ENCODE results near the gene DUSP9.

Gene DUSP9

DNA sequence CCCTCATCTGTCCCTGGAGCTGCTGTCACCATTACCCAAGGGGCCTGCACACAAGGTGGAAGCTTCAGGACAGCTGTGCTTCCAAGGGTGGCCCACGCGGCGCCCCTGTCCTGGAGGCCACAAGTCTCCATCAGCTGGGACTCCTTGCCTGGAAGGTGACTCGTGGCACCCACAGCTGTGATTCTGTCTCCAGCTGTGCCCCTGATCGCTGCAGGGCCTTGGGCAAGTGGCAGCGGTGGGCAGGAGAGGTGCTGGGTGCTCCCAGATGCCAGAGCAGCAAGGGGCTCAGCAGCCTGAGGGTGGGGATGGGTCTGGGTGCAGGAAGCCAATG is 9.0 kb upstream of the DUSP9 start:
- H3K4me3 ChIP-seq (ENCODE audit: low read depth, low read length), result no peak overlapping the region
- TF ChIP-seq, protein P1, sequence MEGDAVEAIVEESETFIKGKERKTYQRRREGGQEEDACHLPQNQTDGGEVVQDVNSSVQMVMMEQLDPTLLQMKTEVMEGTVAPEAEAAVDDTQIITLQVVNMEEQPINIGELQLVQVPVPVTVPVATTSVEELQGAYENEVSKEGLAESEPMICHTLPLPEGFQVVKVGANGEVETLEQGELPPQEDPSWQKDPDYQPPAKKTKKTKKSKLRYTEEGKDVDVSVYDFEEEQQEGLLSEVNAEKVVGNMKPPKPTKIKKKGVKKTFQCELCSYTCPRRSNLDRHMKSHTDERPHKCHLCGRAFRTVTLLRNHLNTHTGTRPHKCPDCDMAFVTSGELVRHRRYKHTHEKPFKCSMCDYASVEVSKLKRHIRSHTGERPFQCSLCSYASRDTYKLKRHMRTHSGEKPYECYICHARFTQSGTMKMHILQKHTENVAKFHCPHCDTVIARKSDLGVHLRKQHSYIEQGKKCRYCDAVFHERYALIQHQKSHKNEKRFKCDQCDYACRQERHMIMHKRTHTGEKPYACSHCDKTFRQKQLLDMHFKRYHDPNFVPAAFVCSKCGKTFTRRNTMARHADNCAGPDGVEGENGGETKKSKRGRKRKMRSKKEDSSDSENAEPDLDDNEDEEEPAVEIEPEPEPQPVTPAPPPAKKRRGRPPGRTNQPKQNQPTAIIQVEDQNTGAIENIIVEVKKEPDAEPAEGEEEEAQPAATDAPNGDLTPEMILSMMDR (IDR thresholded peaks at IDR 0.05; ENCODE audit: low read depth, low read length), result no peak

GRCh38 chrX:153638436-153639176 is 8.4 kb upstream of the DUSP9 start:
- TF ChIP-seq, protein P1 (IDR thresholded peaks at IDR 0.05; ENCODE audit: low read depth, low read length), result no peak
- no peak overlapping the region for H3K4me3 ChIP-seq (ENCODE audit: low read depth, low read length)

DNA sequence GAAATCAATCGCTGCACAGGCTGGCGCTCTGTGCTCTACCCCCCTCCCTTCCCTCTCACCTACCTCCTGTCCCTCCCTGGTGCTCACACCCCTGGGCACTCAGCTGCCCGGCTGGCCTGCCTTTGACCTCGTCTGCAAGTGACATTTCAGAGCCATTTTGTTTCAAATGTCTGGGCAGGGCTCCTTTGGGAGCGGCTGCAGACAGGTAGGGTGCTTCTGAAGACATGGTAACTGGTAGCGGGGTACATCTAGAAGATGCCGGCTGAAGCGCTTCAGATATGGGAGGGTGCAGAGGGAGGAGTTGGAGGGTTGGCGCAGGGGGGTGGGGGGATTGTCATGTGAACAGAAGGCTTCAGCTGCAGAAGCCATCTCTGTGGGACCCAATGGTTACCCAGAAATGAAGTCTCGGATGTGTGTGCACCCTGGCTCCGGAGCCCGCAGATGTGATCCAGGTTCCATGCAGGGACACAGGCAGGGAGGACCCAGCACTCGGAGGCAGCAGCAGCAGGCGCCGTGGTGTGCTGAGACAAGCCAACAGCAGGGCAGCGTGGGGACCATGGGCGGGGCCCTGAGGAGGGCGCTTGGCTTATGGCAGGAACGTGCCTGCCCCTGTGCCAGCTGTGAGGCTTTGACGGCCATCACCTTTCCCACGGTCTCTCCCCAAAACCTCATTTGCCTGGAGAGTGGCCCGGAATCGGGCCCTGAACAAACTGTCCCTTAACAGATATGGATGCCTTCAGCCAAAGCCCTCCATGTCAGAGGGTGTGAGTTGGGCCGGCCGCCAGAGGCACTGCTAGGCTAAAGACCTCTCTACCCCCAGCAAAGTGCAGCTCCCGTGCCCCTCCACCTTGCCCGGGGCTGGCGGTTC is 7.6 kb upstream of the DUSP9 start:
- TF ChIP-seq, protein P1 (IDR thresholded peaks at IDR 0.05; ENCODE audit: low read depth, low read length), result no peak
- H3K4me3 ChIP-seq (ENCODE audit: low read depth, low read length), result no peak overlapping the region

DNA sequence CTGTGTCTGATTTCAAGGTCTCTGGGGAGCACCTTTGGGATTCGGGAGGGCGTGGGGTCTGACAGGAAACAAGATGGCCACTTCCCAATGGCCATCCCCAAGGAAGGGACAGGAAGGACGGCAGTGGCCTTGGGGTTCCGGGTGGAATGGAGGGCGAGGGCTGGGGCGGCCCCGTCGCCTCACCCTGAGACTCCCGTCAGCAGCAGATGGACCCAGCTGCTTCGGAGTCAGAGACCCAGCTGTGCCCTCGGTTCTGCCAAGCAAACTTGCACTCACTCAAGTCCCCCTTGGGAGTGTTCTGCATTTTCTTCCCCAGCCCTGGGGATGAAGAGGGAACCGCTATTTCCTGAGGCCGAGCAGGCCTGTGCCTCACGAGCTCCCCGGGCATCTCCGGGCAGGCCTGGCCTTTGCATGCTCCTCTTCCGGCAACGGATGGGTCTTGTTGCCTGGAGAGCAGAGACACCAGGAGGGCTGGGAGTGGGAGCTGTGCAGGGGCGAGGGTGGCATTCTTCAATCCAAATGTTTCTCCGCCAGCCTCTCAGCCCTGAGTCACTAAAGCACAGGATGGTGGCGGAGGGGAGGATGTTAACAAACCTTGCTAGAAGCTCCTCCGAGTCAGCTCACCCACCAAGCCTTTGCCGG is 6.8 kb upstream of the DUSP9 start:
- TF ChIP-seq, protein P1 (IDR thresholded peaks at IDR 0.05; ENCODE audit: low read depth, low read length), result no peak
- no peak overlapping the region for H3K4me3 ChIP-seq (ENCODE audit: low read depth, low read length)

DNA sequence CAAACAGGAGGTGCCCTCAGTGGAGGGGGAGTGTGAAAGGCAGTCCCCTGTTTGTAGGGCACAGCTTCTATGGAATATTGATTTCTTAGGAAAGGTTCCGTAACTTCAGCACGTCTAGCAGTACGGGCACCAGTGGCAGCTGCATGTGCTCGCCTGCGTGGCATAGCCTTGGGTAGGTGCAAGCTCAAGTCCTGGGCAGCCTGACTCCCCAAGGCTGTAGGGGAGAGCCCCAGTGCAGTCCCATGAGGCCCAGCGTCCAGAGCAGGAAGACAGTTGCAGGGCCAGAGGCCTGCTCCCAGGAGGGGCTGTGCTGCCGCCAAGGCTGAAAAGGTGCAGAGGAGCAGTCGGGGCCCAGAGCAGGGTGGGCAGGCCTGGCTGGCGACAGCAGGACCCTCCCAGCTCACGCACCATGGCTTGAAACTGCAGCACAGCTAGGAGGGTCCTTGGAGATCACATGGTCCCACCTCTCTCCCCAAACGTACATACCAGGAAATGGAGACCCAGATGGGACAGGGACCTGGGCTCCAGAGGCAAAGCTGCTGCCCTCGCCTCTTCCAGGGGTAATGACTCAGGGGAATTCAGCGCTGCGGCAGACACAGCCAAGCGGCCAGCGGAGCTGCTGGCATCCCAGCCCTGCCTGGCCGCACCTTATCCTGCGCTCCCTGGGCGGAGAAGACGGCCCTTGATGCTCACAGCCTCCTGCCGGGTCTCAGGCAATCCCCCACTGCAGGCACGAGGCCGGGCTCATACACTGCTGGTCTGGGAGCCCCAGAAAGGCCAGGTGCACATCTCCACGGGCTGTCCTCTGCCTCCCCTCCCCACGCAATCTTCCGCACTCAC is 6.0 kb upstream of the DUSP9 start:
- TF ChIP-seq, protein P1 (IDR thresholded peaks at IDR 0.05; ENCODE audit: low read depth, low read length), result no peak
- H3K4me3 ChIP-seq (ENCODE audit: low read depth, low read length), result no peak overlapping the region

GRCh38 chrX:153641627-153642026 is 5.4 kb upstream of the DUSP9 start:
- TF ChIP-seq, protein P1 (IDR thresholded peaks at IDR 0.05; ENCODE audit: low read depth, low read length), result no peak
- H3K4me3 ChIP-seq (ENCODE audit: low read depth, low read length), result no peak overlapping the region
